ENCODE data around the gene SGSM2.

- TF ChIP-seq CEBPB (IDR thresholded peaks at IDR 0.05), result no peak
- TF ChIP-seq YY1 (IDR thresholded peaks at IDR 0.05; ENCODE audit: low read depth), result no peak
- no peak for TF ChIP-seq RAD21 (IDR thresholded peaks at IDR 0.05; ENCODE audit: low read depth)
- TF ChIP-seq USF1 (IDR thresholded peaks at IDR 0.05), result no peak
- TF ChIP-seq TAF1 (IDR thresholded peaks at IDR 0.05; ENCODE audit: low read depth), result no peak
- no peak for TF ChIP-seq TEAD4 (IDR thresholded peaks at IDR 0.05)
- TF ChIP-seq CREB1 (IDR thresholded peaks at IDR 0.05; ENCODE audit: low read depth), result no peak
Observed at GRCh38 chr17:2368359-2368758, 31.1 kb downstream of the SGSM2 start.

All from Ishikawa (cell line).